C4-2B (cell line): ENCODE results near the gene B3GAT2.

Experiments used
- ZFX ChIP-seq: fragments of 450-650 bp; IDR thresholded peaks from 2 replicates; pipeline ENCODE4 v1.6.1; 2017
- TF ChIP-seq, protein P1 (sequence below): fragments of 450-650 bp; conservative IDR thresholded peaks from 2 replicates; pipeline ENCODE4 v1.5.1; 2017; ENCODE audit warnings: mild to moderate bottlenecking

DNA sequence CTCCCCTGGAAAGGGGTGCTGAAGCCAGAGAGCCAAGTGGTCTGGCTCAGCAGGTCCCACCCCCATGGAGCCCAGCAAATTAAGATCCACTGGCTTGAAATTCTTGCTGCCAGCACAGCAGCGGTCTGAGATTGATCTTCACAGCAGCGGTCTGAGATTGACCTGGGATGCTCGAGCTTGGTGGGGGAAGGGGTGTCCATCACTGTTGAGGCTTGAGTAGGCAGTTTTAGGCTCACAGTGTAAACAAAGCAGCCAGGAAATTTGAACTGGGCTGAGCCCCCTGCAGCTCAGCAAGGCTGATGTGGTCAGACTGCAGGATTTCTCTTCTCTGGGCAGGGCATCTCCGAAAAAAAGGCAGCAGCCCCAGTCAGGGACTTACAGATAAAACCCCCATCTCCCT is 41.3 kb upstream of the B3GAT2 start:
- TF ChIP-seq, protein P1, sequence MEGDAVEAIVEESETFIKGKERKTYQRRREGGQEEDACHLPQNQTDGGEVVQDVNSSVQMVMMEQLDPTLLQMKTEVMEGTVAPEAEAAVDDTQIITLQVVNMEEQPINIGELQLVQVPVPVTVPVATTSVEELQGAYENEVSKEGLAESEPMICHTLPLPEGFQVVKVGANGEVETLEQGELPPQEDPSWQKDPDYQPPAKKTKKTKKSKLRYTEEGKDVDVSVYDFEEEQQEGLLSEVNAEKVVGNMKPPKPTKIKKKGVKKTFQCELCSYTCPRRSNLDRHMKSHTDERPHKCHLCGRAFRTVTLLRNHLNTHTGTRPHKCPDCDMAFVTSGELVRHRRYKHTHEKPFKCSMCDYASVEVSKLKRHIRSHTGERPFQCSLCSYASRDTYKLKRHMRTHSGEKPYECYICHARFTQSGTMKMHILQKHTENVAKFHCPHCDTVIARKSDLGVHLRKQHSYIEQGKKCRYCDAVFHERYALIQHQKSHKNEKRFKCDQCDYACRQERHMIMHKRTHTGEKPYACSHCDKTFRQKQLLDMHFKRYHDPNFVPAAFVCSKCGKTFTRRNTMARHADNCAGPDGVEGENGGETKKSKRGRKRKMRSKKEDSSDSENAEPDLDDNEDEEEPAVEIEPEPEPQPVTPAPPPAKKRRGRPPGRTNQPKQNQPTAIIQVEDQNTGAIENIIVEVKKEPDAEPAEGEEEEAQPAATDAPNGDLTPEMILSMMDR, result no peak
- no peak for TF ChIP-seq ZFX
